ENCODE measurements around the gene KLHDC3. TPM values are rescaled to one million over a fixed set of nuclear protein-coding genes. Genes with fewer than 3 reads are reported as not detected.
"Not testable (repeated sequence)": the region's sequence is repeated elsewhere in the genome, so short reads cannot be mapped to it uniquely, and the experiment has no call there.

Gene KLHDC3
- total and polyA plus RNA-seq, 2 experiments from 2014 or later: 90.5 to 99.5 TPM

- Histone ChIP-seq H4K20me1 (ENCODE audit: insufficient read depth, poor library complexity, severe bottlenecking) (peaks cover 3% of the 10 kb centered on the region), H3K9me2 (replicated peaks; ENCODE audit: insufficient read depth) (no peaks in the 10 kb centered on the region), H3K9me3 (ENCODE audit: low read depth) (no peaks in the 10 kb centered on the region), H3K4me3 (no peak overlapping the region), H2AFZ (no peak overlapping the region), H3K36me3 (replicated peaks; ENCODE audit: insufficient read depth, low read depth) (no peaks in the 10 kb centered on the region), H3K27ac (no peak overlapping the region), H3K4me2 (no peak overlapping the region), H3K4me1 (ENCODE audit: insufficient read depth) (peaks cover 12% of the 10 kb centered on the region), H3K79me2 (peaks cover 52% of the 10 kb centered on the region), H3K27me3 (no peaks in the 10 kb centered on the region)
- no peak for DNase-seq (ENCODE audit: low spot score)
- TF ChIP-seq, protein P1, sequence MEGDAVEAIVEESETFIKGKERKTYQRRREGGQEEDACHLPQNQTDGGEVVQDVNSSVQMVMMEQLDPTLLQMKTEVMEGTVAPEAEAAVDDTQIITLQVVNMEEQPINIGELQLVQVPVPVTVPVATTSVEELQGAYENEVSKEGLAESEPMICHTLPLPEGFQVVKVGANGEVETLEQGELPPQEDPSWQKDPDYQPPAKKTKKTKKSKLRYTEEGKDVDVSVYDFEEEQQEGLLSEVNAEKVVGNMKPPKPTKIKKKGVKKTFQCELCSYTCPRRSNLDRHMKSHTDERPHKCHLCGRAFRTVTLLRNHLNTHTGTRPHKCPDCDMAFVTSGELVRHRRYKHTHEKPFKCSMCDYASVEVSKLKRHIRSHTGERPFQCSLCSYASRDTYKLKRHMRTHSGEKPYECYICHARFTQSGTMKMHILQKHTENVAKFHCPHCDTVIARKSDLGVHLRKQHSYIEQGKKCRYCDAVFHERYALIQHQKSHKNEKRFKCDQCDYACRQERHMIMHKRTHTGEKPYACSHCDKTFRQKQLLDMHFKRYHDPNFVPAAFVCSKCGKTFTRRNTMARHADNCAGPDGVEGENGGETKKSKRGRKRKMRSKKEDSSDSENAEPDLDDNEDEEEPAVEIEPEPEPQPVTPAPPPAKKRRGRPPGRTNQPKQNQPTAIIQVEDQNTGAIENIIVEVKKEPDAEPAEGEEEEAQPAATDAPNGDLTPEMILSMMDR (IDR thresholded peaks at IDR 0.05; ENCODE audit: poor library complexity): no peak
- no peak for TF ChIP-seq EZH2phosphoT487 (IDR thresholded peaks at IDR 0.05; ENCODE audit: low read depth, severe bottlenecking, unreplicated experiment)
- TF ChIP-seq EZH2 (IDR thresholded peaks at IDR 0.05; ENCODE audit: borderline replicate concordance): no peak
- 85% methylated on average over 1 of the region's 1 CpG for WGBS (ENCODE audit: low lambda C conversion rate, missing lambda C conversion rate)
These were observed 25.5 kb upstream of the KLHDC3 start for GRCh38 chr6:42988486-42989020.

- Histone ChIP-seq H3K4me3 (no peak overlapping the region), H3K27me3 (no peaks in the 10 kb centered on the region), H3K4me1 (ENCODE audit: insufficient read depth) (peaks cover 10% of the 10 kb centered on the region), H2AFZ (no peak overlapping the region), H4K20me1 (ENCODE audit: insufficient read depth, poor library complexity, severe bottlenecking) (peaks cover 3% of the 10 kb centered on the region), H3K9me2 (replicated peaks; ENCODE audit: insufficient read depth) (no peaks in the 10 kb centered on the region), H3K79me2 (peaks cover 62% of the 10 kb centered on the region), H3K27ac (peak overlapping the region; percentile 55), H3K36me3 (replicated peaks; ENCODE audit: insufficient read depth, low read depth) (no peaks in the 10 kb centered on the region), H3K4me2 (no peak overlapping the region), H3K9me3 (ENCODE audit: low read depth) (no peaks in the 10 kb centered on the region)
- TF ChIP-seq EZH2phosphoT487 (IDR thresholded peaks at IDR 0.05; ENCODE audit: low read depth, severe bottlenecking, unreplicated experiment) (no peak), EZH2 (IDR thresholded peaks at IDR 0.05; ENCODE audit: borderline replicate concordance) (no peak)
- TF ChIP-seq, protein P1 (IDR thresholded peaks at IDR 0.05; ENCODE audit: poor library complexity): no peak
- WGBS (ENCODE audit: low lambda C conversion rate, missing lambda C conversion rate): 85% methylated on average over 5 of the region's 5 CpGs
- DNase-seq (ENCODE audit: low spot score): peak; percentile 63
These were observed 24.1 kb upstream of the KLHDC3 start for GRCh38 chr6:42989923-42990322.

GRCh38 chr6:42993445-42993844 lies 20.6 kb upstream of the KLHDC3 start:
- no peak overlapping the region for H3K4me3 ChIP-seq
- H3K9me3 ChIP-seq (ENCODE audit: low read depth): no peaks in the 10 kb centered on the region
- WGBS (ENCODE audit: low lambda C conversion rate, missing lambda C conversion rate): 97% methylated on average over 2 of the region's 2 CpGs
- no peaks in the 10 kb centered on the region for H4K20me1 ChIP-seq (ENCODE audit: insufficient read depth, poor library complexity, severe bottlenecking)
- no peaks in the 10 kb centered on the region for H3K9me2 ChIP-seq (replicated peaks; ENCODE audit: insufficient read depth)
- no peaks in the 10 kb centered on the region for H3K36me3 ChIP-seq (replicated peaks; ENCODE audit: insufficient read depth, low read depth)
- no peak for DNase-seq (ENCODE audit: low spot score)
- H3K4me1 ChIP-seq (ENCODE audit: insufficient read depth): no peaks in the 10 kb centered on the region
- no peak overlapping the region for H2AFZ ChIP-seq
- TF ChIP-seq, protein P1 (IDR thresholded peaks at IDR 0.05; ENCODE audit: poor library complexity): no peak
- no peak for TF ChIP-seq EZH2phosphoT487 (IDR thresholded peaks at IDR 0.05; ENCODE audit: low read depth, severe bottlenecking, unreplicated experiment)
- TF ChIP-seq EZH2 (IDR thresholded peaks at IDR 0.05; ENCODE audit: borderline replicate concordance): no peak
- no peaks in the 10 kb centered on the region for H3K27me3 ChIP-seq
- peaks cover 51% of the 10 kb centered on the region for H3K79me2 ChIP-seq
- H3K27ac ChIP-seq: no peak overlapping the region
- H3K4me2 ChIP-seq: no peak overlapping the region

DNA sequence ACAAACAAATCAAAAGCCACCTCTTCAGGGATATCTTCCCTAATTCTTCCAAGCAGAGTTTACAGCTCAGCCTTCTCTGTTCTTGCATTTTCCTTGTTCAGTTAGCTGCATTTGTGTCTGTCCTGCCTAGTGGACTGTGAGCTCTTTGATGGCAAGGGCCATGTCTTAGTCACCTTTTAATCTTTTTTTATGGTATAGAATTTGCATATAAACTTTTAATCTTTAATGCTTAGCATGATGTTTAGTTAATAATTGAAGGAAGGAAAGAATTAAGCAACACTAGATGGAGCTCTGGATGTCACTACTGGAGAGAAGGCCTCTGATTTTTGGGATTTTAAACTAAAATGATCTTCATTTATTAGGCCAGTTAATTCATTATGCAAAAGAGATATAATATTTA lies 17.5 kb upstream of the KLHDC3 start:
- H3K27ac ChIP-seq: no peak overlapping the region
- no peak overlapping the region for H3K4me3 ChIP-seq

DNA sequence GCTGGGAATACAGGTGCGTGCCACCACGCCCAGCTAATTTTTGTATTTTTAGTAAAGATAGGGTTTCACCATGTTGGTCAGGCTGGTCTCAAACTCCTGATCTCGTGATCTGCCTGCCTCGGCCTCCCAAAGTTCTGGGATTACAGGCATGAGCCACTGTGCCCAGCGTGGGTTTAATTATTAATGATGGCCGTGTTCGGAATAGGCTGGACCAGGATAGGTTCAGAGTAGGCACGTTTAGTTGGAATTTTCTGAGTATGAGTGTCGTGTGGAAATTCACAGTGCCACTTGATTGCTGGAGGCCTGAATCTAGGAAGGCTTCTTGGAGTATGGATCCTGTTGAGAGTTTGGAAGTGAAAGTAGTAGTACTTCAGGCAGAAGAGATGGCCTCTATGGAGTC lies 15.8 kb upstream of the KLHDC3 start:
- not testable (repeated sequence) for H3K4me1 ChIP-seq (ENCODE audit: insufficient read depth); H3K9me2 ChIP-seq (replicated peaks; ENCODE audit: insufficient read depth); H4K20me1 ChIP-seq (ENCODE audit: insufficient read depth, poor library complexity, severe bottlenecking); H2AFZ ChIP-seq; H3K9me3 ChIP-seq (ENCODE audit: low read depth); H3K27ac ChIP-seq; H3K27me3 ChIP-seq; H3K36me3 ChIP-seq (replicated peaks; ENCODE audit: insufficient read depth, low read depth); H3K4me2 ChIP-seq; DNase-seq (ENCODE audit: low spot score); H3K4me3 ChIP-seq
- H3K79me2 ChIP-seq: peaks cover 27% of the 10 kb centered on the region
- WGBS (ENCODE audit: low lambda C conversion rate, missing lambda C conversion rate): 97% methylated on average over 9 of the region's 9 CpGs

More for the DNA sequence above, 17.5 kb upstream of the KLHDC3 start:
- Histone ChIP-seq H4K20me1 (ENCODE audit: insufficient read depth, poor library complexity, severe bottlenecking) (no peaks in the 10 kb centered on the region), H3K79me2 (peaks cover 38% of the 10 kb centered on the region), H3K4me1 (ENCODE audit: insufficient read depth) (no peaks in the 10 kb centered on the region), H3K9me3 (ENCODE audit: low read depth) (no peaks in the 10 kb centered on the region), H3K9me2 (replicated peaks; ENCODE audit: insufficient read depth) (no peaks in the 10 kb centered on the region), H2AFZ (no peak overlapping the region), H3K36me3 (replicated peaks; ENCODE audit: insufficient read depth, low read depth) (no peaks in the 10 kb centered on the region), H3K4me2 (no peak overlapping the region), H3K27me3 (no peaks in the 10 kb centered on the region)
- no peak for DNase-seq (ENCODE audit: low spot score)
- TF ChIP-seq EZH2 (IDR thresholded peaks at IDR 0.05; ENCODE audit: borderline replicate concordance) (no peak), EZH2phosphoT487 (IDR thresholded peaks at IDR 0.05; ENCODE audit: low read depth, severe bottlenecking, unreplicated experiment) (no peak)
- TF ChIP-seq, protein P1 (IDR thresholded peaks at IDR 0.05; ENCODE audit: poor library complexity): no peak
